ENCODE measurements around the gene ANKRD63. TPM values are rescaled to one million over a fixed set of nuclear protein-coding genes. Genes with fewer than 3 reads are reported as not detected.

ANKRD63 gene
- polyA plus RNA-seq, 1 experiment = not detected

GRCh38 chr15:40274350-40275274 is 8.3 kb downstream of the ANKRD63 start:
- CTCF ChIA-PET = interaction anchor here (0.6 to 14.9 kb wide), 62 partner anchors 9 to 486 kb away, joined by 3 to 494 read pairs (median 5); partner anchors contain the start of genes ANKRD63, BMF, CCDC9B and IVD
- no peak overlapping the region for H3K4me3 ChIP-seq (ENCODE audit: low read depth, low read length)
- peaks cover 6% of the 10 kb centered on the region; the same call in 1 of the 2 replicates for H3K27me3 ChIP-seq (ENCODE audit: control insufficient read depth, insufficient read depth, low read length)
- POLR2A ChIA-PET = no interaction called here
- DNase-seq (ENCODE audit: low read depth) = no peak
- no peaks in the 10 kb centered on the region for H3K36me3 ChIP-seq (ENCODE audit: control insufficient read depth, insufficient read depth, low read length)
- peak; percentile 100 for TF ChIP-seq CTCF (IDR thresholded peaks at IDR 0.05; ENCODE audit: insufficient read depth, low read depth, low read length)

GRCh38 chr15:40273428-40273827 is 9.4 kb downstream of the ANKRD63 start:
- POLR2A ChIA-PET = no interaction called here
- Histone ChIP-seq H3K4me3 (ENCODE audit: low read depth, low read length) (no peak overlapping the region), H3K27me3 (ENCODE audit: control insufficient read depth, insufficient read depth, low read length) (peaks cover 4% of the 10 kb centered on the region; the same call in 1 of the 2 replicates), H3K36me3 (ENCODE audit: control insufficient read depth, insufficient read depth, low read length) (no peaks in the 10 kb centered on the region)
- CTCF ChIA-PET = interaction anchor here (0.6 to 14.9 kb wide), 30 partner anchors 10 to 486 kb away, joined by 3 to 494 read pairs (median 9); partner anchors contain the start of genes BMF, CCDC9B, IVD and PAK6
- DNase-seq (ENCODE audit: low read depth) = no peak
- no peak for TF ChIP-seq CTCF (IDR thresholded peaks at IDR 0.05; ENCODE audit: insufficient read depth, low read depth, low read length)

GRCh38 chr15:40272485-40273056 is 10.3 kb downstream of the ANKRD63 start:
- Histone ChIP-seq H3K27me3 (ENCODE audit: control insufficient read depth, insufficient read depth, low read length) (peaks cover 4% of the 10 kb centered on the region; the same call in 1 of the 2 replicates), H3K36me3 (ENCODE audit: control insufficient read depth, insufficient read depth, low read length) (no peaks in the 10 kb centered on the region), H3K4me3 (ENCODE audit: low read depth, low read length) (no peak overlapping the region)
- ChIA-PET POLR2A (no interaction called here), CTCF (interaction anchor here (0.6 to 14.9 kb wide), 17 partner anchors 9 to 485 kb away, joined by 3 to 494 read pairs (median 21); partner anchors contain the start of genes BMF, CCDC9B, PAK6 and PLCB2)
- TF ChIP-seq CTCF (IDR thresholded peaks at IDR 0.05; ENCODE audit: insufficient read depth, low read depth, low read length) = peak; percentile 33; the same call in 1 of the 2 replicates
- DNase-seq (ENCODE audit: low read depth) = no peak

GRCh38 chr15:40271685-40272484 is 11.0 kb downstream of the ANKRD63 start:
- CTCF ChIA-PET = interaction anchor here (0.6 to 14.9 kb wide), 8 partner anchors 9 to 231 kb away, joined by 3 to 494 read pairs (median 19); no protein-coding TSS in a partner anchor
- H3K36me3 ChIP-seq (ENCODE audit: control insufficient read depth, insufficient read depth, low read length) = no peaks in the 10 kb centered on the region
- no peak for DNase-seq (ENCODE audit: low read depth)
- peaks cover 4% of the 10 kb centered on the region; the same call in 1 of the 2 replicates for H3K27me3 ChIP-seq (ENCODE audit: control insufficient read depth, insufficient read depth, low read length)
- H3K4me3 ChIP-seq (ENCODE audit: low read depth, low read length) = no peak overlapping the region
- TF ChIP-seq CTCF (IDR thresholded peaks at IDR 0.05; ENCODE audit: insufficient read depth, low read depth, low read length) = no peak
- POLR2A ChIA-PET = no interaction called here
